ENCODE measurements around the gene MTM1. TPM values are rescaled to one million over a fixed set of nuclear protein-coding genes. Genes with fewer than 3 reads are reported as not detected.

Gene MTM1
- polyA plus RNA-seq, 2 donors, result 2.6 to 5.0 TPM

DNA sequence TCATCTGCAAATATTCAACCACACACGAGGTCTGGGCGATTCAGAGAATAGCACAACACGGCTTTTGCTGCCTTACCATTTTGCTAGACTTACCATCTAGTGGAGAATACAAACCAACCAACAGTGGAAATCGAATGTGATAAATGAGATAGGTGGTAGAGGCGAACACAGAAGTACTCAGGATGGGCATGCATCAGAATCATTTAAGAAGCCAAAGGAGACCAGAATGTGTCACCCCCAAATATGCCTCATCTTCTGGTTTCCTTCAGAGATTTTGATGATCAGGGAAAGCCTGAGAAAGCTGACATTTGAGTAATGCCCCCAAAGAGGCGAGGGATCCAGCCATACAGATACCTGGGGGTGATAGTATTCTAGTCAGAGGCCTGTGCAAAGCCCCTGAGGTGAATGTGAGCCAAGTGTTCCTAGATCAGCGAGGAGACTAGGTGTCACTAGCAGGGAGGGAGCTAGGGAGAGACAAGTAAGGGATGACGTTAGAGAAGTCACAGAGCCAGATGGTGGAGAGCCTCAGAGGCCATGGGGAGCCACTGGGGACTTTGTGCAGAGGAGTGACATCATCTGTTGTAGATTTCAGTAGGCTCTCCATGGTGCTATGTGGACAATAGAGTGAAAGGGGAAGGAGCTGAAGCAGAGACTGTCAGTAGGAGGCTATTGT is 126.5 kb downstream of the MTM1 start:
- peak overlapping the region; percentile 86 to 96 for H3K27ac ChIP-seq (ENCODE audit: low read depth in 2 of 2, low read length in 1 of 2)
- H3K4me3 ChIP-seq (ENCODE audit: low read depth in 1 of 2, low read length in 2 of 2), result peak overlapping the region in 1 of 2 donors; percentile 11
- 36 to 46% methylated on average over 8 of the region's 8 CpGs for WGBS, 2 donors
- peaks cover 3 to 8% of the 10 kb centered on the region in 2 donors for H3K4me1 ChIP-seq (ENCODE audit: control insufficient read depth in 2 of 2, insufficient read depth in 2 of 2, low read length in 1 of 2)
- H3K36me3 ChIP-seq (ENCODE audit: control insufficient read depth in 2 of 2, insufficient read depth in 2 of 2, low read length in 1 of 2), result no peaks in the 10 kb centered on the region
- H3K9me3 ChIP-seq (ENCODE audit: control insufficient read depth in 2 of 2, insufficient read depth in 1 of 2, low read depth in 1 of 2, low read length in 1 of 2), result peaks cover 0 to 2% of the 10 kb centered on the region in 2 donors
- H3K27me3 ChIP-seq (ENCODE audit: control insufficient read depth in 1 of 2, insufficient read depth in 2 of 2, low read length in 2 of 2), result no peaks in the 10 kb centered on the region

DNA sequence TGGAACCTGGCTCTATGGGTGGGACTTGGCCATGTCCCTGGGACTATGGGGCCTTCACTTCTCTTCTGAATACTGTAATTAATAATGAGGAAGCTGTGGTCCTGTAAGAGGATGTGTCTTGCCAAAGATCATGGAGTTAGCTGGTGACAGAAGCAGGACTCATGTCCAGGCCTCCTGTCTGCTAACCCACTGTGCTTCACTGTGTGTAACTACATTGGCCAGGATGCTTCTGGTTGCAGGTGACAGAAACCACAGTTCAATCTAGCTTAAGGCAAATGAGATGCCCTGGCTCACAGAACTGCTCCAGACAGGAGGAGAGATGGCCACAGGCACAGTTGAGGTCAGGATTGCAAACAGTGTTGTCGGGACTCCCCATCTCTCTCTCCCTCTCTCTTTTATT is 127.9 kb downstream of the MTM1 start:
- H3K36me3 ChIP-seq (ENCODE audit: control insufficient read depth in 2 of 2, insufficient read depth in 2 of 2, low read length in 1 of 2), result no peaks in the 10 kb centered on the region
- H3K4me3 ChIP-seq (ENCODE audit: low read depth in 1 of 2, low read length in 2 of 2), result no peak overlapping the region
- no peaks in the 10 kb centered on the region for H3K27me3 ChIP-seq (ENCODE audit: control insufficient read depth in 1 of 2, insufficient read depth in 2 of 2, low read length in 2 of 2)
- H3K4me1 ChIP-seq (ENCODE audit: control insufficient read depth in 2 of 2, insufficient read depth in 2 of 2, low read length in 1 of 2), result peaks cover 3 to 8% of the 10 kb centered on the region in 2 donors
- H3K27ac ChIP-seq (ENCODE audit: low read depth in 2 of 2, low read length in 1 of 2), result no peak overlapping the region
- H3K9me3 ChIP-seq (ENCODE audit: control insufficient read depth in 2 of 2, insufficient read depth in 1 of 2, low read depth in 1 of 2, low read length in 1 of 2), result no peaks in the 10 kb centered on the region
- 30 to 54% methylated on average over 1 of the region's 1 CpG for WGBS, 2 donors

DNA sequence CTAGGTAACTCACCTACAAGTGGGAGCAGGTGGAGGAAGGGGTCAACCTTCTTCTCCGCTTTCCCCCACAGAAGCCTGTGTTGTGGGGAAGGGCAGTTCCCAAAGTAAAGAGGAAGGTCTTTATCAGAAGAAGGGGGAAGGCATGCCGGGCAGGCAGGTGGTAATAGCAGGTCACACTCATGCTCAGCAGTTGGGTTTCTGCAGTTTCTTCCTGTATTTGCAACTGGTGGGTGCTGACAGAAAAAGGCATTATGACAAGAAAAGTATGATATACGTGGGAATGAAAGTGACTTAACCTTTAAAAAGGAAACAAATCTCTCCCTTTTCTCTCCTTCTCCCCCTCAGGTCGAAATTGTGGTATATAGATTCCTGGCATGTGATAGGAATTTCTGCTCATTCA is 128.4 kb downstream of the MTM1 start:
- Histone ChIP-seq H3K36me3 (ENCODE audit: control insufficient read depth in 2 of 2, insufficient read depth in 2 of 2, low read length in 1 of 2) (no peaks in the 10 kb centered on the region), H3K27me3 (ENCODE audit: control insufficient read depth in 1 of 2, insufficient read depth in 2 of 2, low read length in 2 of 2) (no peaks in the 10 kb centered on the region), H3K4me1 (ENCODE audit: control insufficient read depth in 2 of 2, insufficient read depth in 2 of 2, low read length in 1 of 2) (peaks cover 3 to 8% of the 10 kb centered on the region in 2 donors), H3K9me3 (ENCODE audit: control insufficient read depth in 2 of 2, insufficient read depth in 1 of 2, low read depth in 1 of 2, low read length in 1 of 2) (no peaks in the 10 kb centered on the region), H3K4me3 (ENCODE audit: low read depth in 1 of 2, low read length in 2 of 2) (no peak overlapping the region), H3K27ac (ENCODE audit: low read depth in 2 of 2, low read length in 1 of 2) (no peak overlapping the region)
- 51 to 64% methylated on average over 4 of the region's 4 CpGs for WGBS, 2 donors

DNA sequence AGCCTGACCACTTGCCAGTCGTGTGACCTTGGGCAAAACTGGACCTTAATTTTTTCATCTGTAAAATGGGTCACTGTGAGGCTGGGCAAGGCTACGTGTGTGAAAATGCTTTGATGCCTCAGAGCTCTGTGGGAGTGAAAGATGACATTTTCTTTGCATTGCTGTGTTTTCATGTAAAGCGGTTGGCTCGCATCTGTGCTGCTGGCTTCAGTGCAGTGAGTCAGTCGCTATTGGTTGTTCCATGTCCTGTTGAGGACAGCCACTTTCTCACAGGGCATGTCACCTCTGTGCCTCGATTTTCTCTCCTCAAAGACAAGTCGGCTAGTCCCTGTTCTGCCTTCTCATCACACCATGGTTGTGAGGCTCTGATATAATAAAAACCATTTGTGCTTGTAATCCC is 129.2 kb downstream of the MTM1 start:
- peaks cover 3 to 8% of the 10 kb centered on the region in 2 donors for H3K4me1 ChIP-seq (ENCODE audit: control insufficient read depth in 2 of 2, insufficient read depth in 2 of 2, low read length in 1 of 2)
- H3K27ac ChIP-seq (ENCODE audit: low read depth in 2 of 2, low read length in 1 of 2), result no peak overlapping the region
- H3K27me3 ChIP-seq (ENCODE audit: control insufficient read depth in 1 of 2, insufficient read depth in 2 of 2, low read length in 2 of 2), result no peaks in the 10 kb centered on the region
- no peak overlapping the region for H3K4me3 ChIP-seq (ENCODE audit: low read depth in 1 of 2, low read length in 2 of 2)
- no peaks in the 10 kb centered on the region for H3K9me3 ChIP-seq (ENCODE audit: control insufficient read depth in 2 of 2, insufficient read depth in 1 of 2, low read depth in 1 of 2, low read length in 1 of 2)
- H3K36me3 ChIP-seq (ENCODE audit: control insufficient read depth in 2 of 2, insufficient read depth in 2 of 2, low read length in 1 of 2), result no peaks in the 10 kb centered on the region
- 74 to 86% methylated on average over 7 of the region's 7 CpGs for WGBS, 2 donors

- H3K27me3 ChIP-seq (ENCODE audit: control insufficient read depth in 1 of 2, insufficient read depth in 2 of 2, low read length in 2 of 2), result no peaks in the 10 kb centered on the region
- H3K4me3 ChIP-seq (ENCODE audit: low read depth in 1 of 2, low read length in 2 of 2), result no peak overlapping the region
- H3K27ac ChIP-seq (ENCODE audit: low read depth in 2 of 2, low read length in 1 of 2), result no peak overlapping the region
- no peaks in the 10 kb centered on the region for H3K9me3 ChIP-seq (ENCODE audit: control insufficient read depth in 2 of 2, insufficient read depth in 1 of 2, low read depth in 1 of 2, low read length in 1 of 2)
- WGBS, 2 donors, result 50 to 59% methylated on average over 2 of the region's 2 CpGs
- peaks cover 3 to 8% of the 10 kb centered on the region in 2 donors for H3K4me1 ChIP-seq (ENCODE audit: control insufficient read depth in 2 of 2, insufficient read depth in 2 of 2, low read length in 1 of 2)
- no peaks in the 10 kb centered on the region for H3K36me3 ChIP-seq (ENCODE audit: control insufficient read depth in 2 of 2, insufficient read depth in 2 of 2, low read length in 1 of 2)
These were observed 130.6 kb downstream of the MTM1 start for GRCh38 chrX:150698981-150699380.

DNA sequence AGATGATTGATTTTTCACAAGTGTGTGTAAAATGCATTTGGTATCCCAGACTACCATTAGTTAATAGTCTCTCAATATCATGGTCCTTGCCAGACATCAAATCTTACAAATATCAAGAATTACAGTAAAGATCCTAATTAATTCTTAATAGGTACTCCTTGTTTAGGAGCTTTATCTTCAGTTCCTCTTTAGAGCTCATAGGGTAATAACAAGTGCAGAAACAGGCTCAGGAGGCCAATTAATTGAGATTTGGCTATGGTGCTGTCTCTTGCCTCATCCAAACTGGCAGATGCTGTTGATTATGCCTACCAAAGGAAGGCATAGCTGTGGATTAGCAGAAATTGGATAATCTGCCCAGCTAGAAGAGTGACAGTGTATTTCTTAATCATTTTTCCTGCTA is 131.7 kb downstream of the MTM1 start:
- Histone ChIP-seq H3K4me3 (ENCODE audit: low read depth in 1 of 2, low read length in 2 of 2) (no peak overlapping the region), H3K27me3 (ENCODE audit: control insufficient read depth in 1 of 2, insufficient read depth in 2 of 2, low read length in 2 of 2) (no peaks in the 10 kb centered on the region), H3K4me1 (ENCODE audit: control insufficient read depth in 2 of 2, insufficient read depth in 2 of 2, low read length in 1 of 2) (peaks cover 3 to 7% of the 10 kb centered on the region in 2 donors), H3K27ac (ENCODE audit: low read depth in 2 of 2, low read length in 1 of 2) (no peak overlapping the region), H3K9me3 (ENCODE audit: control insufficient read depth in 2 of 2, insufficient read depth in 1 of 2, low read depth in 1 of 2, low read length in 1 of 2) (no peaks in the 10 kb centered on the region), H3K36me3 (ENCODE audit: control insufficient read depth in 2 of 2, insufficient read depth in 2 of 2, low read length in 1 of 2) (no peaks in the 10 kb centered on the region)

DNA sequence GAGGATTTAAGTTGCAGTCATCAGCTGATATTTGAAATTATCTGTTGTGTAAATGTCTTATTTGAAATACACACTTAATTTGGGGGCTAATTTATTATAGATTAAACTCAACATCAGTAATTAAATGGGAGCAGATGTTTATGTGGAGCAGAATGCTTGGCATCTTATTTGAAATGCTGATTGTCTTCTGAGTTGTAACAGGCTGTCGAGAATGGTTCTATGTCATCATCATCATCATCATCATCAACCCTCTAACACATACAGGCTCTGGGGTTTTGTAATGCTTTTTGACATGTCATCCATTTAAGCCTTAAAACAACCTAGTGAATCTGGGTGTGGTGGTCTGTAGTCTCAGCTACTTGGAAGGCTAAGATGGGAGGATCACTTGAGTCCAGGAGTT is 133.0 kb downstream of the MTM1 start:
- Histone ChIP-seq H3K27ac (ENCODE audit: low read depth in 2 of 2, low read length in 1 of 2) (no peak overlapping the region), H3K4me1 (ENCODE audit: control insufficient read depth in 2 of 2, insufficient read depth in 2 of 2, low read length in 1 of 2) (peaks cover 0 to 2% of the 10 kb centered on the region in 2 donors), H3K9me3 (ENCODE audit: control insufficient read depth in 2 of 2, insufficient read depth in 1 of 2, low read depth in 1 of 2, low read length in 1 of 2) (no peaks in the 10 kb centered on the region), H3K36me3 (ENCODE audit: control insufficient read depth in 2 of 2, insufficient read depth in 2 of 2, low read length in 1 of 2) (no peaks in the 10 kb centered on the region), H3K27me3 (ENCODE audit: control insufficient read depth in 1 of 2, insufficient read depth in 2 of 2, low read length in 2 of 2) (no peaks in the 10 kb centered on the region), H3K4me3 (ENCODE audit: low read depth in 1 of 2, low read length in 2 of 2) (no peak overlapping the region)
- WGBS, 2 donors, result 77 to 100% methylated on average over 1 of the region's 1 CpG

- Histone ChIP-seq H3K9me3 (ENCODE audit: control insufficient read depth in 2 of 2, insufficient read depth in 1 of 2, low read depth in 1 of 2, low read length in 1 of 2) (no peaks in the 10 kb centered on the region), H3K4me3 (ENCODE audit: low read depth in 1 of 2, low read length in 2 of 2) (no peak overlapping the region), H3K27me3 (ENCODE audit: control insufficient read depth in 1 of 2, insufficient read depth in 2 of 2, low read length in 2 of 2) (no peaks in the 10 kb centered on the region), H3K36me3 (ENCODE audit: control insufficient read depth in 2 of 2, insufficient read depth in 2 of 2, low read length in 1 of 2) (no peaks in the 10 kb centered on the region), H3K27ac (ENCODE audit: low read depth in 2 of 2, low read length in 1 of 2) (no peak overlapping the region), H3K4me1 (ENCODE audit: control insufficient read depth in 2 of 2, insufficient read depth in 2 of 2, low read length in 1 of 2) (no peaks in the 10 kb centered on the region)
- WGBS, 2 donors, result 72 to 95% methylated on average over 1 of the region's 1 CpG
These were observed 134.7 kb downstream of the MTM1 start for GRCh38 chrX:150702966-150703694.

DNA sequence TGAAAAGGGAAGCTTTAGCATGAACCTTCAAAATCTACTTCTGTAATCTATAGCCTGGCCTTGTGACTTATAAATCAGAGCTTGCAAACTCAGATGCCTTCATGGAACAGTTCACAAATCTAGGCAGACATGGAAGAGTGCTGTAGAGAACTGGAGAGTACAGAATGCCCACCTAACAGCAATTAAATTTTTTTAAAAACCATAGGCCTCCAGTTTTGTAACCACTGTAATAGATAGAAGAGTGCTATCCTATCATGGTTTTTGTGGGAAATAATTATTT is 135.2 kb downstream of the MTM1 start:
- Histone ChIP-seq H3K4me1 (ENCODE audit: control insufficient read depth in 2 of 2, insufficient read depth in 2 of 2, low read length in 1 of 2) (no peaks in the 10 kb centered on the region), H3K27me3 (ENCODE audit: control insufficient read depth in 1 of 2, insufficient read depth in 2 of 2, low read length in 2 of 2) (no peaks in the 10 kb centered on the region), H3K36me3 (ENCODE audit: control insufficient read depth in 2 of 2, insufficient read depth in 2 of 2, low read length in 1 of 2) (peaks cover 0 to 2% of the 10 kb centered on the region in 2 donors), H3K9me3 (ENCODE audit: control insufficient read depth in 2 of 2, insufficient read depth in 1 of 2, low read depth in 1 of 2, low read length in 1 of 2) (no peaks in the 10 kb centered on the region), H3K4me3 (ENCODE audit: low read depth in 1 of 2, low read length in 2 of 2) (no peak overlapping the region), H3K27ac (ENCODE audit: low read depth in 2 of 2, low read length in 1 of 2) (no peak overlapping the region)

GRCh38 chrX:150704030-150704613 is 135.7 kb downstream of the MTM1 start:
- H3K9me3 ChIP-seq (ENCODE audit: control insufficient read depth in 2 of 2, insufficient read depth in 1 of 2, low read depth in 1 of 2, low read length in 1 of 2), result no peaks in the 10 kb centered on the region
- WGBS, 2 donors, result 72 to 77% methylated on average over 3 of the region's 3 CpGs
- no peak overlapping the region for H3K4me3 ChIP-seq (ENCODE audit: low read depth in 1 of 2, low read length in 2 of 2)
- no peaks in the 10 kb centered on the region for H3K4me1 ChIP-seq (ENCODE audit: control insufficient read depth in 2 of 2, insufficient read depth in 2 of 2, low read length in 1 of 2)
- H3K27ac ChIP-seq (ENCODE audit: low read depth in 2 of 2, low read length in 1 of 2), result no peak overlapping the region
- peaks cover 0 to 2% of the 10 kb centered on the region in 2 donors for H3K36me3 ChIP-seq (ENCODE audit: control insufficient read depth in 2 of 2, insufficient read depth in 2 of 2, low read length in 1 of 2)
- H3K27me3 ChIP-seq (ENCODE audit: control insufficient read depth in 1 of 2, insufficient read depth in 2 of 2, low read length in 2 of 2), result no peaks in the 10 kb centered on the region
